ENCODE results near the gene NOL9. TPM values are rescaled to one million over a fixed set of nuclear protein-coding genes. Genes with fewer than 3 reads are reported as not detected.

The NOL9 gene
- polyA plus RNA-seq, 1 donor = 12.6 TPM

GRCh38 chr1:6580593-6581409 is 26.5 kb upstream of the NOL9 start:
- Histone ChIP-seq H3K36me3 (ENCODE audit: control insufficient read depth, insufficient read depth, low read length) (peaks cover 8% of the 10 kb centered on the region), H3K4me1 (ENCODE audit: control insufficient read depth, insufficient read depth, low read length) (peaks cover 27% of the 10 kb centered on the region), H3K4me3 (ENCODE audit: low read length) (peak overlapping the region; percentile 91), H3K27ac (ENCODE audit: low read length) (peak overlapping the region; percentile 82), H3K9me3 (ENCODE audit: control insufficient read depth, low read depth, low read length) (no peaks in the 10 kb centered on the region), H3K27me3 (ENCODE audit: control insufficient read depth, insufficient read depth, low read length) (no peaks in the 10 kb centered on the region)
- DNase-seq = peak; percentile 18 to 48
- 100% methylated on average over 1 of the region's 19 CpGs for WGBS (ENCODE audit: insufficient coverage, low lambda C conversion rate)

GRCh38 chr1:6580119-6580592 is 25.8 kb upstream of the NOL9 start:
- peak overlapping the region; percentile 82 for H3K27ac ChIP-seq (ENCODE audit: low read length)
- WGBS (ENCODE audit: insufficient coverage, low lambda C conversion rate) = no CpG with 5 or more reads among the region's 30 CpGs
- H3K4me1 ChIP-seq (ENCODE audit: control insufficient read depth, insufficient read depth, low read length) = peaks cover 27% of the 10 kb centered on the region
- no peaks in the 10 kb centered on the region for H3K9me3 ChIP-seq (ENCODE audit: control insufficient read depth, low read depth, low read length)
- H3K36me3 ChIP-seq (ENCODE audit: control insufficient read depth, insufficient read depth, low read length) = peaks cover 4% of the 10 kb centered on the region
- no peak for DNase-seq
- H3K27me3 ChIP-seq (ENCODE audit: control insufficient read depth, insufficient read depth, low read length) = no peaks in the 10 kb centered on the region
- H3K4me3 ChIP-seq (ENCODE audit: low read length) = peak overlapping the region; percentile 91

- no CpG with 5 or more reads among the region's 58 CpGs for WGBS (ENCODE audit: insufficient coverage, low lambda C conversion rate)
- peak within 1 kb of the TSS; percentile 91 for H3K4me3 ChIP-seq (ENCODE audit: low read length)
Observed at GRCh38 chr1:6579374-6580118, 25.2 kb upstream of the NOL9 start, which contains the start of gene ZBTB48. TSS of gene ZBTB48 (plus strand) at chr1:6579994. CDS start at chr1:6580610, 616 bp downstream.

GRCh38 chr1:6578624-6579373 is 24.5 kb upstream of the NOL9 start:
- Histone ChIP-seq H3K27ac (ENCODE audit: low read length) (peak overlapping the region; percentile 65), H3K27me3 (ENCODE audit: control insufficient read depth, insufficient read depth, low read length) (no peaks in the 10 kb centered on the region), H3K36me3 (ENCODE audit: control insufficient read depth, insufficient read depth, low read length) (no peaks in the 10 kb centered on the region), H3K9me3 (ENCODE audit: control insufficient read depth, low read depth, low read length) (no peaks in the 10 kb centered on the region), H3K4me1 (ENCODE audit: control insufficient read depth, insufficient read depth, low read length) (peaks cover 27% of the 10 kb centered on the region), H3K4me3 (ENCODE audit: low read length) (no peak overlapping the region)
- WGBS (ENCODE audit: insufficient coverage, low lambda C conversion rate) = no CpG with 5 or more reads among the region's 14 CpGs
- DNase-seq = no peak

More at GRCh38 chr1:6579374-6580118, 25.2 kb upstream of the NOL9 start, which contains the start of gene ZBTB48:
- peaks cover 27% of the 10 kb centered on the region for H3K4me1 ChIP-seq (ENCODE audit: control insufficient read depth, insufficient read depth, low read length)
- no peaks in the 10 kb centered on the region for H3K9me3 ChIP-seq (ENCODE audit: control insufficient read depth, low read depth, low read length)
- peak; percentile 99 for DNase-seq
- H3K27ac ChIP-seq (ENCODE audit: low read length) = peak within 1 kb of the TSS; percentile 82
- peaks cover 4% of the 10 kb centered on the region for H3K36me3 ChIP-seq (ENCODE audit: control insufficient read depth, insufficient read depth, low read length)
- no peaks in the 10 kb centered on the region for H3K27me3 ChIP-seq (ENCODE audit: control insufficient read depth, insufficient read depth, low read length)

GRCh38 chr1:6577831-6578525 is 23.7 kb upstream of the NOL9 start:
- Histone ChIP-seq H3K9me3 (ENCODE audit: control insufficient read depth, low read depth, low read length) (no peaks in the 10 kb centered on the region), H3K36me3 (ENCODE audit: control insufficient read depth, insufficient read depth, low read length) (no peaks in the 10 kb centered on the region), H3K27me3 (ENCODE audit: control insufficient read depth, insufficient read depth, low read length) (no peaks in the 10 kb centered on the region), H3K4me3 (ENCODE audit: low read length) (no peak overlapping the region), H3K27ac (ENCODE audit: low read length) (no peak overlapping the region), H3K4me1 (ENCODE audit: control insufficient read depth, insufficient read depth, low read length) (peaks cover 25% of the 10 kb centered on the region)
- WGBS (ENCODE audit: insufficient coverage, low lambda C conversion rate) = 80% methylated on average over 1 of the region's 6 CpGs
- no peak for DNase-seq

GRCh38 chr1:6574818-6575217 is 20.5 kb upstream of the NOL9 start:
- H3K9me3 ChIP-seq (ENCODE audit: control insufficient read depth, low read depth, low read length) = peaks cover 3% of the 10 kb centered on the region
- H3K36me3 ChIP-seq (ENCODE audit: control insufficient read depth, insufficient read depth, low read length) = no peaks in the 10 kb centered on the region
- peaks cover 5% of the 10 kb centered on the region for H3K4me1 ChIP-seq (ENCODE audit: control insufficient read depth, insufficient read depth, low read length)
- DNase-seq = no peak
- no CpG with 5 or more reads among the region's 14 CpGs for WGBS (ENCODE audit: insufficient coverage, low lambda C conversion rate)
- peaks cover 4% of the 10 kb centered on the region for H3K27me3 ChIP-seq (ENCODE audit: control insufficient read depth, insufficient read depth, low read length)
- H3K4me3 ChIP-seq (ENCODE audit: low read length) = no peak overlapping the region
- H3K27ac ChIP-seq (ENCODE audit: low read length) = no peak overlapping the region

- no CpG with 5 or more reads among the region's 8 CpGs for WGBS (ENCODE audit: insufficient coverage, low lambda C conversion rate)
- no peaks in the 10 kb centered on the region for H3K36me3 ChIP-seq (ENCODE audit: control insufficient read depth, insufficient read depth, low read length)
- peaks cover 3% of the 10 kb centered on the region for H3K9me3 ChIP-seq (ENCODE audit: control insufficient read depth, low read depth, low read length)
- H3K4me1 ChIP-seq (ENCODE audit: control insufficient read depth, insufficient read depth, low read length) = peaks cover under 1% of the 10 kb centered on the region
- no peak overlapping the region for H3K4me3 ChIP-seq (ENCODE audit: low read length)
- no peak for DNase-seq
- peaks cover 10% of the 10 kb centered on the region for H3K27me3 ChIP-seq (ENCODE audit: control insufficient read depth, insufficient read depth, low read length)
- H3K27ac ChIP-seq (ENCODE audit: low read length) = no peak overlapping the region
Observed at GRCh38 chr1:6574025-6574620, 19.8 kb upstream of the NOL9 start.

- WGBS (ENCODE audit: insufficient coverage, low lambda C conversion rate) = no CpG with 5 or more reads among the region's 12 CpGs
Observed at GRCh38 chr1:6572653-6573383, 18.5 kb upstream of the NOL9 start.

GRCh38 chr1:6570987-6571386 is 16.7 kb upstream of the NOL9 start:
- H3K4me3 ChIP-seq (ENCODE audit: low read length) = no peak overlapping the region
- H3K4me1 ChIP-seq (ENCODE audit: control insufficient read depth, insufficient read depth, low read length) = no peaks in the 10 kb centered on the region
- H3K9me3 ChIP-seq (ENCODE audit: control insufficient read depth, low read depth, low read length) = peaks cover 3% of the 10 kb centered on the region
- WGBS (ENCODE audit: insufficient coverage, low lambda C conversion rate) = no CpG with 5 or more reads among the region's 5 CpGs
- H3K27me3 ChIP-seq (ENCODE audit: control insufficient read depth, insufficient read depth, low read length) = peaks cover 16% of the 10 kb centered on the region
- no peak overlapping the region for H3K27ac ChIP-seq (ENCODE audit: low read length)
- no peak for DNase-seq
- H3K36me3 ChIP-seq (ENCODE audit: control insufficient read depth, insufficient read depth, low read length) = no peaks in the 10 kb centered on the region

More at GRCh38 chr1:6572653-6573383, 18.5 kb upstream of the NOL9 start:
- Histone ChIP-seq H3K27ac (ENCODE audit: low read length) (no peak overlapping the region), H3K27me3 (ENCODE audit: control insufficient read depth, insufficient read depth, low read length) (peaks cover 14% of the 10 kb centered on the region), H3K9me3 (ENCODE audit: control insufficient read depth, low read depth, low read length) (peaks cover 3% of the 10 kb centered on the region), H3K4me1 (ENCODE audit: control insufficient read depth, insufficient read depth, low read length) (no peaks in the 10 kb centered on the region), H3K36me3 (ENCODE audit: control insufficient read depth, insufficient read depth, low read length) (no peaks in the 10 kb centered on the region), H3K4me3 (ENCODE audit: low read length) (no peak overlapping the region)
- DNase-seq = no peak
